Measurements from ENCODE around the gene SLC4A3. TPM values are rescaled to one million over a fixed set of nuclear protein-coding genes. Genes with fewer than 3 reads are reported as not detected.

The SLC4A3 gene
- total and polyA plus RNA-seq, 2 of the 13 experiments (the other 11 are each of a cell fraction or from before 2014, with no cell fraction given): 0.18 to 0.95 TPM

- POLR2A ChIA-PET: no interaction called here
- H3K36me3 ChIP-seq (replicated peaks in 1 of 2; ENCODE audit: control insufficient read depth in 1 of 2, insufficient read depth in 2 of 2, low read length in 2 of 2): peaks cover 3 to 16% of the 10 kb centered on the region in 2 experiments; a peak in 4 of 5 replicates
These were observed 11.5 kb upstream of the SLC4A3 start for GRCh38 chr2:219615894-219616293.

GRCh38 chr2:219616550-219616949 is 10.9 kb upstream of the SLC4A3 start:
- FAIRE-seq (no peak), DNase-seq (ENCODE audit: low spot score) (no peak), ATAC-seq (no peak)
- Histone ChIP-seq H3K36me3 (replicated peaks in 1 of 2; ENCODE audit: control insufficient read depth in 1 of 2, insufficient read depth in 2 of 2, low read length in 2 of 2) (peaks cover 3 to 16% of the 10 kb centered on the region in 2 experiments; a peak in 4 of 5 replicates), H3K27me3 (ENCODE audit: control insufficient read depth in 1 of 2, insufficient read depth in 2 of 2, low read length in 2 of 2) (peaks cover 0 to 8% of the 10 kb centered on the region in 2 experiments; a peak in 2 of 5 replicates), H3K4me1 (ENCODE audit: insufficient read depth, low read length) (peaks cover 10% of the 10 kb centered on the region), H3K79me2 (ENCODE audit: insufficient read depth, low read length) (no peaks in the 10 kb centered on the region), H3K4me3 (replicated peaks in 1 of 3; ENCODE audit: insufficient read depth in 1 of 3, low read depth in 2 of 3, low read length in 3 of 3) (no peak overlapping the region), H3K4me2 (ENCODE audit: low read depth, low read length) (no peak overlapping the region), H2AFZ (ENCODE audit: low read length) (no peak overlapping the region), H3K9ac (ENCODE audit: insufficient read depth, low read depth, low read length) (no peak overlapping the region), H3K27ac (ENCODE audit: extremely low read length, insufficient read depth, low read length) (no peak overlapping the region), H3K9me3 (ENCODE audit: low read length) (no peaks in the 10 kb centered on the region), H4K20me1 (ENCODE audit: insufficient read depth, low read length) (no peaks in the 10 kb centered on the region)
- TF ChIP-seq TEAD2 (CRISPR knock-in tag; IDR thresholded peaks at IDR 0.05) (no peak), ZNF784 (CRISPR knock-in tag; IDR thresholded peaks at IDR 0.05; ENCODE audit: borderline replicate concordance) (no peak), GATA4 (IDR thresholded peaks at IDR 0.05; ENCODE audit: borderline replicate concordance, low read depth) (no peak), PRPF4 (IDR thresholded peaks at IDR 0.05; ENCODE audit: low read depth, low read length, poor library complexity, severe bottlenecking) (no peak)
- ChIA-PET CTCF (ENCODE audit: low intra/inter-chr PET ratio, low total read pairs) (no interaction called here), POLR2A (no interaction called here)
- intact Hi-C loops (cut with micrococcal nuclease; ENCODE audit: unreplicated experiment): no loop called here
- WGBS (ENCODE audit: low lambda C conversion rate): 94% methylated on average over 4 of the region's 4 CpGs
- in situ Hi-C loops (cut with HindIII; ENCODE audit: extremely low pct_ligation_motif_present, low pct_unique_long_range_greater_than_20kb): no loop called here
- no TSS peak for BruUV-seq (replicated peaks)

More at GRCh38 chr2:219615894-219616293, 11.5 kb upstream of the SLC4A3 start:
- Histone ChIP-seq H3K9me3 (ENCODE audit: low read length) (no peaks in the 10 kb centered on the region), H4K20me1 (ENCODE audit: insufficient read depth, low read length) (no peaks in the 10 kb centered on the region), H3K9ac (ENCODE audit: insufficient read depth, low read depth, low read length) (no peak overlapping the region), H3K4me2 (ENCODE audit: low read depth, low read length) (no peak overlapping the region), H3K79me2 (ENCODE audit: insufficient read depth, low read length) (no peaks in the 10 kb centered on the region), H3K27ac (ENCODE audit: extremely low read length, insufficient read depth, low read length) (no peak overlapping the region), H2AFZ (ENCODE audit: low read length) (no peak overlapping the region), H3K4me3 (replicated peaks in 1 of 3; ENCODE audit: insufficient read depth in 1 of 3, low read depth in 2 of 3, low read length in 3 of 3) (no peak overlapping the region), H3K4me1 (ENCODE audit: insufficient read depth, low read length) (peaks cover 10% of the 10 kb centered on the region), H3K27me3 (ENCODE audit: control insufficient read depth in 1 of 2, insufficient read depth in 2 of 2, low read length in 2 of 2) (peaks cover 0 to 4% of the 10 kb centered on the region in 2 experiments; a peak in 1 of 5 replicates)
- no peak for TF ChIP-seq AHR (CRISPR knock-in tag; IDR thresholded peaks at IDR 0.05)
- no peak for TF ChIP-seq ZNF292 (CRISPR knock-in tag; IDR thresholded peaks at IDR 0.05; ENCODE audit: borderline replicate concordance, low read depth)
- TF ChIP-seq, protein P1, sequence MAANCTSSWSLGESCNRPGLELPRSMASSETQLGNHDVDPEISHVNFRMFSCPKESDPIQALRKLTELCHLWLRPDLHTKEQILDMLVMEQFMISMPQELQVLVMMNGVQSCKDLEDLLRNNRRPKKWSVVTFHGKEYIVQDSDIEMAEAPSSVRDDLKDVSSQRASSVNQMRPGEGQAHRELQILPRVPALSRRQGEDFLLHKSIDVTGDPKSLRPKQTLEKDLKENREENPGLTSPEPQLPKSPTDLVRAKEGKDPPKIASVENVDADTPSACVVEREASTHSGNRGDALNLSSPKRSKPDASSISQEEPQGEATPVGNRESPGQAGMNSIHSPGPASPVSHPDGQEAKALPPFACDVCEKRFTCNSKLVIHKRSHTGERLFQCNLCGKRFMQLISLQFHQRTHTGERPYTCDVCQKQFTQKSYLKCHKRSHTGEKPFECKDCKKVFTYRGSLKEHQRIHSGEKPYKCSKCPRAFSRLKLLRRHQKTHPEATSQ (CRISPR knock-in tag; IDR thresholded peaks at IDR 0.05; ENCODE audit: borderline replicate concordance): no peak
- no peak for TF ChIP-seq ZMYM3 (CRISPR knock-in tag; IDR thresholded peaks at IDR 0.05)
- no peak for TF ChIP-seq ZNF737 (CRISPR knock-in tag; IDR thresholded peaks at IDR 0.05; ENCODE audit: borderline replicate concordance)
- WGBS (ENCODE audit: low lambda C conversion rate): 94% methylated on average over 9 of the region's 12 CpGs
- in situ Hi-C loops (cut with HindIII; ENCODE audit: extremely low pct_ligation_motif_present, low pct_unique_long_range_greater_than_20kb): no loop called here
- CTCF ChIA-PET (ENCODE audit: low intra/inter-chr PET ratio, low total read pairs): no interaction called here
- ATAC-seq (no peak), DNase-seq (ENCODE audit: low spot score) (no peak), FAIRE-seq (no peak)
- no TSS peak for BruUV-seq (replicated peaks)
- intact Hi-C loops (cut with micrococcal nuclease; ENCODE audit: unreplicated experiment): no loop called here
